H9 (cell line): Measurements from ENCODE around the gene HPCAL1. TPM values are rescaled to one million over a fixed set of nuclear protein-coding genes. Genes with fewer than 3 reads are reported as not detected.

ENCODE experiments used
- DNase-seq: peaks from one replicate; pipeline ENCODE4 v3.0.0-alpha.2; 2017
- H2AFZ ChIP-seq: one replicate; pipeline ENCODE4 v1.6.1; 2013; ENCODE audit warnings: mild to moderate bottlenecking, low read length, control low read depth, moderate library complexity
- H2AK5ac ChIP-seq: 2 replicates; pipeline ENCODE4 v1.6.1; 2013; ENCODE audit warnings: low read length, control low read depth, mixed read lengths; ENCODE audit not compliant: insufficient read length
- H2BK120ac ChIP-seq: one replicate; pipeline ENCODE4 v1.6.1; 2013; ENCODE audit warnings: low read depth, mild to moderate bottlenecking, low read length, control low read depth, inconsistent platforms; ENCODE audit not compliant: poor library complexity, severe bottlenecking
- H2BK12ac ChIP-seq: 2 replicates; pipeline ENCODE4 v1.6.1; 2013; ENCODE audit warnings: low read length, control low read depth, mixed read lengths, low read depth; ENCODE audit not compliant: insufficient read length
- H2BK15ac ChIP-seq: 2 replicates; pipeline ENCODE4 v1.6.1; 2013; ENCODE audit warnings: low read depth, low read length, control low read depth
- H2BK20ac ChIP-seq: one replicate; pipeline ENCODE4 v1.6.1; 2013; ENCODE audit warnings: low read depth, mild to moderate bottlenecking, low read length, control low read depth, inconsistent platforms; ENCODE audit not compliant: poor library complexity, severe bottlenecking
- H2BK5ac ChIP-seq: 2 replicates; pipeline ENCODE4 v1.6.1; 2013; ENCODE audit warnings: low read length, control low read depth, mixed read lengths; ENCODE audit not compliant: insufficient read length
- H3K14ac ChIP-seq: 2 replicates; pipeline ENCODE4 v1.6.1; 2013; ENCODE audit warnings: low read length, control low read depth; ENCODE audit not compliant: insufficient read depth
- H3K18ac ChIP-seq: 2 replicates; pipeline ENCODE4 v1.6.1; 2013; ENCODE audit warnings: low read depth, mild to moderate bottlenecking, mixed read lengths, low read length, control low read depth; ENCODE audit not compliant: insufficient read length
- H3K23ac ChIP-seq: 2 replicates; pipeline ENCODE4 v1.6.1; 2013; ENCODE audit warnings: low read length, control low read depth, mixed read lengths, low read depth; ENCODE audit not compliant: insufficient read length
- H3K23me2 ChIP-seq: 2 replicates; pipeline ENCODE4 v1.6.1; 2013; ENCODE audit warnings: low read depth, mild to moderate bottlenecking, mixed read lengths, low read length, control low read depth; ENCODE audit not compliant: insufficient read length, poor library complexity, severe bottlenecking
- H3K27ac ChIP-seq: 2 replicates; pipeline ENCODE4 v1.5.1; 2013; ENCODE audit warnings: low read length, control low read depth, mixed read lengths, low read depth; ENCODE audit not compliant: insufficient read length
- H3K27me3 ChIP-seq: 2 replicates; pipeline ENCODE4 v1.6.1; 2013; ENCODE audit warnings: low read length, control low read depth, inconsistent platforms; ENCODE audit not compliant: insufficient read depth
- H3K4ac ChIP-seq: 2 replicates; pipeline ENCODE4 v1.6.1; 2013; ENCODE audit warnings: low read depth, mild to moderate bottlenecking, control low read depth, inconsistent platforms, low read length, moderate library complexity
- H3K4me1 ChIP-seq: 2 replicates; pipeline ENCODE4 v1.6.1; 2013; ENCODE audit warnings: low read length, control low read depth, inconsistent platforms; ENCODE audit not compliant: insufficient read depth
- H3K4me2 ChIP-seq: 2 replicates; pipeline ENCODE4 v1.6.1; 2013; ENCODE audit warnings: low read length, control low read depth, mixed read lengths; ENCODE audit not compliant: insufficient read length, insufficient read depth
- H3K56ac ChIP-seq: 2 replicates; pipeline ENCODE4 v1.6.1; 2013; ENCODE audit warnings: low read depth, mild to moderate bottlenecking, mixed read lengths, low read length, control low read depth; ENCODE audit not compliant: insufficient read length
- H3K79me1 ChIP-seq: 2 replicates; pipeline ENCODE4 v1.6.1; 2013; ENCODE audit warnings: low read depth, mild to moderate bottlenecking, moderate library complexity, low read length, control low read depth, inconsistent platforms; ENCODE audit not compliant: insufficient read depth, poor library complexity, severe bottlenecking
- H3K79me2 ChIP-seq: 2 replicates; pipeline ENCODE4 v1.6.1; 2013; ENCODE audit warnings: low read length, control low read depth, inconsistent platforms; ENCODE audit not compliant: insufficient read depth
- H3K9ac ChIP-seq: 2 replicates; pipeline ENCODE4 v1.6.1; 2013; ENCODE audit warnings: low read length, control low read depth, mixed read lengths; ENCODE audit not compliant: insufficient read length; ENCODE audit errors: extremely low read depth
- H3K9me3 ChIP-seq: one replicate; pipeline ENCODE4 v1.6.1; 2013; ENCODE audit warnings: low read depth, low read length, inconsistent platforms; ENCODE audit not compliant: control insufficient read depth
- H3T11ph ChIP-seq: one replicate; pipeline ENCODE4 v1.6.1; 2013; ENCODE audit warnings: mild to moderate bottlenecking, low read length, control low read depth, inconsistent platforms
- H4K20me1 ChIP-seq: one replicate; pipeline ENCODE4 v1.6.1; 2013; ENCODE audit not compliant: control insufficient read depth, insufficient read length, insufficient read depth
- H4K5ac ChIP-seq: 2 replicates; pipeline ENCODE4 v1.6.1; 2013; ENCODE audit warnings: low read depth, mild to moderate bottlenecking, mixed read lengths, low read length, control low read depth; ENCODE audit not compliant: insufficient read length
- H4K8ac ChIP-seq: replicated peaks from 2 replicates; pipeline ENCODE4 v1.6.1; 2013; ENCODE audit warnings: low read length, control low read depth, mixed read lengths, low read depth; ENCODE audit not compliant: insufficient read length
- H4K91ac ChIP-seq: 2 replicates; pipeline ENCODE4 v1.6.1; 2013; ENCODE audit warnings: low read depth, mild to moderate bottlenecking, moderate library complexity, mixed read lengths, low read length, control low read depth; ENCODE audit not compliant: insufficient read length
- H3K27ac Mint-ChIP-seq, 3 experiments: 2 replicates in 2 of 3; 3 replicates in 1 of 3; pipeline ENCODE4 v1.8.0; 2020 to 2021; ENCODE audit warnings: mixed read lengths in 3 of 3, mild to moderate bottlenecking in 1 of 3, moderate library complexity in 1 of 3
- H3K27me3 Mint-ChIP-seq: 2 replicates; pipeline ENCODE4 v1.8.0; 2021; ENCODE audit warnings: low read depth, mild to moderate bottlenecking, moderate library complexity, mixed read lengths
- H3K36me3 Mint-ChIP-seq, 3 experiments: 2 replicates in 2 of 3; 3 replicates in 1 of 3; pipeline ENCODE4 v1.8.0; 2020 to 2021; ENCODE audit warnings: low read depth in 3 of 3, mixed read lengths in 3 of 3; ENCODE audit not compliant: insufficient read depth in 1 of 3
- H3K4me1 Mint-ChIP-seq, 2 experiments: 2 replicates each; pipeline ENCODE4 v1.8.0; 2020; ENCODE audit warnings: mixed read lengths in 2 of 2
- H3K4me3 Mint-ChIP-seq, 2 experiments: 2 replicates in 1 of 2; 3 replicates in 1 of 2; pipeline ENCODE4 v1.8.0; 2020 to 2021; ENCODE audit warnings: mild to moderate bottlenecking in 2 of 2, mixed read lengths in 2 of 2, moderate library complexity in 1 of 2
- H3K9me3 Mint-ChIP-seq, 2 experiments: 2 replicates in 1 of 2; 3 replicates in 1 of 2; pipeline ENCODE4 v1.8.0; 2020; ENCODE audit warnings: mild to moderate bottlenecking in 2 of 2, mixed read lengths in 2 of 2, moderate library complexity in 1 of 2
- WGBS: extraction: QIAGEN DNeasy Blood & Tissue Kit; methylation state at CpG from one replicate; pipeline ENCODE4 v1.1.7; 2013; ENCODE audit warnings: missing lambda C conversion rate, low lambda C conversion rate, mixed read lengths; ENCODE audit not compliant: insufficient read length; ENCODE audit errors: extremely low coverage; 5-methylcytosine and 5-hydroxymethylcytosine counted together
- total RNA-seq: library from RNA; stranded (reverse); gene quantifications from 2 replicates; pipeline ENCODE4 v1.2.1, GENCODE V29; 2021
- TF ChIP-seq, protein P1 (sequence below): fragments of 200-600 bp; sonication (generic); conservative IDR thresholded peaks from 3 replicates; pipeline ENCODE4 v1.8.0; 2021; ENCODE audit warnings: antibody characterized with exemption, mild to moderate bottlenecking

The HPCAL1 gene
- total RNA-seq, 1 experiment from 2014 or later = 4.7 TPM

DNA sequence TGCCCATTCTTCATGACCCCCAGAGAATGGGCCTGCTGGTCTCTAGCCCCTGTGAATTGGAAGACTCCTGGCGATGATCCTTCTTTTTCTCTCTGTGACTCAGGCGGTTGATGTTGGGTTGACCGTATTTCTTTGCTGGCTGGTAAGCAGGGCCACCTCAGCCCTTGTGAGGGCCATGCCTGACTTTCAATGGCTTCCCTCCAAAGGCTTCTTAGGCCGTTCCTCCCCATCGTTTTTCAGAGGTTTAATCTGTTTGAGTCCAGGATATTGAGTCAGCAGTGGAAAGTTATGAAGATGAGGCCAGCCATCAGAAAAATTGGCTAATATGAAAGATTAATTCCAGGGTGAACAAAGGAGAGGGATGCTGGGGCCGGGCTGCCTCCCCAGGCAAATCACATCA lies 13.6 kb downstream of the HPCAL1 start:
- Histone ChIP-seq H4K5ac (no peak overlapping the region), H2AK5ac (no peak overlapping the region), H3K4me1 (no peaks in the 10 kb centered on the region), H2BK5ac (no peak overlapping the region), H4K91ac (no peak overlapping the region), H3K18ac (no peak overlapping the region), H3K9ac (no peak overlapping the region), H2BK12ac (no peak overlapping the region), H2BK20ac (no peak overlapping the region), H2BK120ac (no peak overlapping the region), H3T11ph (no peak overlapping the region), H3K79me2 (no peaks in the 10 kb centered on the region), H3K14ac (no peak overlapping the region), H3K27me3 (no peaks in the 10 kb centered on the region), H3K9me3 (no peaks in the 10 kb centered on the region), H3K27ac (no peak overlapping the region), H3K56ac (no peak overlapping the region), H3K23me2 (peaks cover 5% of the 10 kb centered on the region), H2AFZ (no peak overlapping the region), H2BK15ac (no peak overlapping the region), H3K4me2 (no peak overlapping the region), H3K79me1 (no peaks in the 10 kb centered on the region), H3K23ac (no peak overlapping the region), H3K4ac (no peak overlapping the region), H4K8ac (no peak overlapping the region), H4K20me1 (no peaks in the 10 kb centered on the region)
- Mint-ChIP-seq H3K9me3 (peaks cover 0 to 2% of the 10 kb centered on the region in 2 experiments; a peak in 1 of 5 replicates), H3K27ac (peak overlapping the region in 2 of 3 experiments; percentile 9 to 72; a peak in 3 of 7 replicates), H3K36me3 (no peaks in the 10 kb centered on the region), H3K27me3 (no peaks in the 10 kb centered on the region), H3K4me1 (peaks cover 13 to 16% of the 10 kb centered on the region in 2 experiments), H3K4me3 (no peak overlapping the region)
- no CpG with 5 or more reads among the region's 6 CpGs for WGBS
- TF ChIP-seq, protein P1, sequence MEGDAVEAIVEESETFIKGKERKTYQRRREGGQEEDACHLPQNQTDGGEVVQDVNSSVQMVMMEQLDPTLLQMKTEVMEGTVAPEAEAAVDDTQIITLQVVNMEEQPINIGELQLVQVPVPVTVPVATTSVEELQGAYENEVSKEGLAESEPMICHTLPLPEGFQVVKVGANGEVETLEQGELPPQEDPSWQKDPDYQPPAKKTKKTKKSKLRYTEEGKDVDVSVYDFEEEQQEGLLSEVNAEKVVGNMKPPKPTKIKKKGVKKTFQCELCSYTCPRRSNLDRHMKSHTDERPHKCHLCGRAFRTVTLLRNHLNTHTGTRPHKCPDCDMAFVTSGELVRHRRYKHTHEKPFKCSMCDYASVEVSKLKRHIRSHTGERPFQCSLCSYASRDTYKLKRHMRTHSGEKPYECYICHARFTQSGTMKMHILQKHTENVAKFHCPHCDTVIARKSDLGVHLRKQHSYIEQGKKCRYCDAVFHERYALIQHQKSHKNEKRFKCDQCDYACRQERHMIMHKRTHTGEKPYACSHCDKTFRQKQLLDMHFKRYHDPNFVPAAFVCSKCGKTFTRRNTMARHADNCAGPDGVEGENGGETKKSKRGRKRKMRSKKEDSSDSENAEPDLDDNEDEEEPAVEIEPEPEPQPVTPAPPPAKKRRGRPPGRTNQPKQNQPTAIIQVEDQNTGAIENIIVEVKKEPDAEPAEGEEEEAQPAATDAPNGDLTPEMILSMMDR = no peak
- DNase-seq = no peak
